Measurements from ENCODE around the gene BCL11B.

The BCL11B gene

DNA sequence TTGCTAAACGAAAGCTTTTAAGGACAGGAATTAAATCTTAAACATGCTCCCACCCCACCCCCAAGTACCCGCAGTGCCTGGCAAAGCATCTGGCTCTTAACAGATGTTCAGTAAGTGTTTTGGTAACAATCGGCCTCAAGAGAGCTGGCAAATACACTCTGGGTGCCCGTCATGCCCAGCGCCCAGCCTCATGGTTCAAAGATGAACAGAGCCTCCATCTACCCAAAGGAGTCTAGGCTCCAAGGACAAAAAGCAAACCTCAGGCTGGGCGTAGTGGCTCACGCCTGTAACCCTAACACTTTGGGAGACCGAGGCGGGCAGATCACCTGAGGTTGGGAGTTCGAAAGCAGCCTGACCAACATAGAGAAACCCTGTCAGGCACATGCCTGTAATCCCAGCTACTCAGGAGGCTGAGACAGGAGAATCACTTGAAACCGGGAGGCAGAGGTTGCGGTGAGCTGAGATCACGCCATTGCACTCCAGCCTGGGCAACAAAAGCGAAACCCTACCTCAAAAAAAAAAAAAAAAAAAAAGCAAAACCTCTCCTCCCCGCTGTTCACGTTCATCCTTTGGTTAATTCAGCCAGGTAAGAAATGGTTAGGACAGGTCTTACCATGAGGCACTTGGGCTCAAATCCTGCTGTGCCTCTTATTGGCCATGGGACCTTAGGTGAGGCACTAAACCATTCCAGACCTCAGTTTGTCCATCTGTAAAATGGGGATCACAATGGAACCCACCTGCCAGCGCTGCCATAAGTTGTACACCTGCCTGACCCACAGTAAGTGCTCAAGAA, 151.3 kb downstream of the BCL11B start:
- TF ChIP-seq, protein P1, sequence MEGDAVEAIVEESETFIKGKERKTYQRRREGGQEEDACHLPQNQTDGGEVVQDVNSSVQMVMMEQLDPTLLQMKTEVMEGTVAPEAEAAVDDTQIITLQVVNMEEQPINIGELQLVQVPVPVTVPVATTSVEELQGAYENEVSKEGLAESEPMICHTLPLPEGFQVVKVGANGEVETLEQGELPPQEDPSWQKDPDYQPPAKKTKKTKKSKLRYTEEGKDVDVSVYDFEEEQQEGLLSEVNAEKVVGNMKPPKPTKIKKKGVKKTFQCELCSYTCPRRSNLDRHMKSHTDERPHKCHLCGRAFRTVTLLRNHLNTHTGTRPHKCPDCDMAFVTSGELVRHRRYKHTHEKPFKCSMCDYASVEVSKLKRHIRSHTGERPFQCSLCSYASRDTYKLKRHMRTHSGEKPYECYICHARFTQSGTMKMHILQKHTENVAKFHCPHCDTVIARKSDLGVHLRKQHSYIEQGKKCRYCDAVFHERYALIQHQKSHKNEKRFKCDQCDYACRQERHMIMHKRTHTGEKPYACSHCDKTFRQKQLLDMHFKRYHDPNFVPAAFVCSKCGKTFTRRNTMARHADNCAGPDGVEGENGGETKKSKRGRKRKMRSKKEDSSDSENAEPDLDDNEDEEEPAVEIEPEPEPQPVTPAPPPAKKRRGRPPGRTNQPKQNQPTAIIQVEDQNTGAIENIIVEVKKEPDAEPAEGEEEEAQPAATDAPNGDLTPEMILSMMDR (IDR thresholded peaks at IDR 0.05; ENCODE audit: low read depth, low read length), result no peak
- in situ Hi-C loops (cut with HindIII; ENCODE audit: low sequenced_read_pairs), result no loop called here
- no peak overlapping the region for H3K4me3 ChIP-seq (ENCODE audit: low read depth, low read length)
- no peak for DNase-seq (ENCODE audit: low read depth, low spot score)

DNA sequence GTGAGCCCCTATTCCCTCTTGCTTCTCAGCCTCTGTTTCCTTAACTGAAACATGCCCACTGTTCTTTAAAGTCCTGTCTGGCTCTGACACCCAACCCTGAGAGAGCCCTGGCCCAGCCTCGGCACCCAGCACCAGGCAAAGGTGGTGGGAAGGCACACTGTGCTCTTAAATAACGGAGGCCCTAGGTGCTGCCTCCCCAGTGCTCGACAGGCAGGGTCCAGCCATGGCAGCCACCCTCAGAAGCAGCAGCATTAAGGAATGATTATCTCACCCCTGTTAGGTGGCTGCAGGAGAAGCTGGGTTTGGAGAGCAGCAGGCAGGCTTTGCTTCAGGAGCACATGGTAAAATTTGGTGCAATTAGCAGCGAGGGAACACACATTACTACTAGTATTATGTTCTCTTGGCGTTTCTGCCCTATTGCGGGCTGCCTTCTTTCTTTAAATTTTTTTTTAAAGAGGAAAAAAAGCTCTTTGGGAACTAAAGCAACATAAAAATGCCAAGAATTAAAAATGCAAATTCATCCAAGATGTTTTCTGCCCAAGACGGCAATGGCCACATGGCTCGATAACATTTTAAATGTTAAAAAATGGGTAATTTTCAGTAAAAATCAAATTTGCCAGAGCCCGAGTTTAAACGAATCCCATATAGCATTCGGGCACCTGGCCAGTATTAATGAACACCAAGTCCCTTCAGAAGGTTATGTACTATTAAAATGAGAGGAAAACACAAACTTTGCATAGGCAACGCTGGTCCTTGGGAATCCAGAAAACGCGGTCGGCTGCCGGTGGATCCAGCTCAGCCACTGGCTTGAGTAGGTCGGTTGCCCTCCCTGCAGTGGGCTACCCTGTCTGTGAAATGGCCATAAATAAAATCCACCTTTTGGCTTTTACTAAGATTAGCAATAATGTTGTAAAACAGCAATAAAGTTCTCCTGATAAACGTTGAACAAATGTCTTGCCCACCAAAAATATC, 152.2 kb downstream of the BCL11B start:
- H3K4me3 ChIP-seq (ENCODE audit: low read depth, low read length), result no peak overlapping the region
- in situ Hi-C loops (cut with HindIII; ENCODE audit: low sequenced_read_pairs), result no loop called here
- DNase-seq (ENCODE audit: low read depth, low spot score), result no peak
- TF ChIP-seq, protein P1 (IDR thresholded peaks at IDR 0.05; ENCODE audit: low read depth, low read length), result no peak

Data from astrocyte of the spinal cord (primary cell).